DOHH2 (cell line): Measurements from ENCODE around the gene CXCL5.

Experiments
- H3F3A ChIP-seq: fragments of 200-600 bp; sonication (generic), shearing (Covaris generic); 2 replicates; pipeline ENCODE4 v1.6.0; 2016; ENCODE audit warnings: antibody characterized with exemption, mild to moderate bottlenecking; ENCODE audit not compliant: control insufficient read depth, insufficient read depth
- H3K27ac ChIP-seq: fragments of 200-600 bp; sonication (generic); 2 replicates; pipeline ENCODE4 v1.5.1; 2014; ENCODE audit warnings: low read depth, mild to moderate bottlenecking, low read length, moderate library complexity
- H3K27me3 ChIP-seq: fragments of 200-600 bp; sonication (generic); 2 replicates; pipeline ENCODE4 v1.6.1; 2014; ENCODE audit warnings: mild to moderate bottlenecking, low read length, mixed read lengths; ENCODE audit not compliant: control insufficient read depth
- H3K36me3 ChIP-seq: fragments of 200-600 bp; sonication (generic); 2 replicates; pipeline ENCODE4 v1.6.1; 2014; ENCODE audit warnings: mild to moderate bottlenecking, low read length, moderate library complexity, mixed read lengths; ENCODE audit not compliant: control insufficient read depth
- H3K4me1 ChIP-seq: fragments of 200-600 bp; sonication (generic); 2 replicates; pipeline ENCODE4 v1.6.1; 2014; ENCODE audit warnings: mild to moderate bottlenecking, low read length, mixed read lengths; ENCODE audit not compliant: control insufficient read depth
- H3K4me2 ChIP-seq: fragments of 200-600 bp; sonication (generic); 2 replicates; pipeline ENCODE4 v1.6.0; 2014; ENCODE audit warnings: mild to moderate bottlenecking, low read length, moderate library complexity
- H3K4me3 ChIP-seq: fragments of 200-600 bp; sonication (generic); 2 replicates; pipeline ENCODE4 v1.5.1; 2014; ENCODE audit warnings: mild to moderate bottlenecking, low read length, mixed read lengths
- H3K79me2 ChIP-seq: fragments of 200-600 bp; sonication (generic); 2 replicates; pipeline ENCODE4 v1.6.1; 2014; ENCODE audit warnings: mild to moderate bottlenecking, low read length, mixed read lengths; ENCODE audit not compliant: control insufficient read depth
- H3K9me2 ChIP-seq: fragments of 200-600 bp; sonication (generic); replicated peaks from 2 replicates; pipeline ENCODE4 v1.6.1; 2014; ENCODE audit warnings: mild to moderate bottlenecking, low read length, mixed read lengths; ENCODE audit not compliant: control insufficient read depth
- H3K9me3 ChIP-seq: fragments of 200-600 bp; sonication (generic); 2 replicates; pipeline ENCODE4 v1.6.1; 2014; ENCODE audit warnings: antibody characterized with exemption, low read length, mixed read lengths; ENCODE audit not compliant: control insufficient read depth, insufficient read depth
- H4K20me1 ChIP-seq: fragments of 200-600 bp; sonication (generic); 2 replicates; pipeline ENCODE4 v1.6.0; 2014; ENCODE audit warnings: low read depth, mild to moderate bottlenecking, antibody characterized with exemption, low read length, moderate library complexity; ENCODE audit not compliant: control insufficient read depth, insufficient read depth
- EZH2phosphoT487 ChIP-seq: fragments of 200-600 bp; sonication (generic); IDR thresholded peaks from 2 replicates; pipeline ENCODE4 v1.6.1; 2017; ENCODE audit warnings: borderline replicate concordance, mild to moderate bottlenecking, antibody characterized with exemption, low read length, moderate library complexity, mixed read lengths
- TF ChIP-seq, protein P1 (sequence below): fragments of 200-600 bp; sonication (generic); IDR thresholded peaks from one replicate; pipeline ENCODE4 v1.5.1; 2014; ENCODE audit warnings: antibody characterized with exemption, mild to moderate bottlenecking, low read depth, low read length; ENCODE audit not compliant: poor library complexity, severe bottlenecking

CXCL5 gene

DNA sequence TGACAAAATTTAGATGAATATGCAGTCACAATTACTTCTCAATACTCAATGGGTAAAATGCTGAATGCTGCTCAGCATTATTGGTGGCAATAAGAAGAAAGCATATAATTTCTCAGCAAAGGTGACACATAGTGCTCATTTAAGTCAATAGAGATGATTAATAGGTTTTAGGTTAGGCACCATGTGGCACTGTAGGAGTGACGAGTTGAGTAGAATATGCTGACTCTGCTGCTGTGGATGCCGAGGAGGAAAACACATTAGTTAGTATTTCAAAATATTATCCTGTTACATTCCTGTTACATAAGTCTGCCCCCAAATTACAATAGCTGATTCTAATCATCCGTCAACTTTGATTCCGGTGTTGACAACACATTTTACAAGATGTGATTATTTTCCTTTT lies 13.7 kb upstream of the CXCL5 start:
- Histone ChIP-seq H3K27me3 (no peaks in the 10 kb centered on the region), H3K4me2 (no peak overlapping the region), H3F3A (no peaks in the 10 kb centered on the region), H3K9me3 (no peaks in the 10 kb centered on the region), H3K79me2 (no peaks in the 10 kb centered on the region), H3K4me1 (no peaks in the 10 kb centered on the region), H4K20me1 (no peaks in the 10 kb centered on the region), H3K9me2 (no peaks in the 10 kb centered on the region), H3K36me3 (no peaks in the 10 kb centered on the region), H3K4me3 (no peak overlapping the region), H3K27ac (no peak overlapping the region)
- TF ChIP-seq, protein P1, sequence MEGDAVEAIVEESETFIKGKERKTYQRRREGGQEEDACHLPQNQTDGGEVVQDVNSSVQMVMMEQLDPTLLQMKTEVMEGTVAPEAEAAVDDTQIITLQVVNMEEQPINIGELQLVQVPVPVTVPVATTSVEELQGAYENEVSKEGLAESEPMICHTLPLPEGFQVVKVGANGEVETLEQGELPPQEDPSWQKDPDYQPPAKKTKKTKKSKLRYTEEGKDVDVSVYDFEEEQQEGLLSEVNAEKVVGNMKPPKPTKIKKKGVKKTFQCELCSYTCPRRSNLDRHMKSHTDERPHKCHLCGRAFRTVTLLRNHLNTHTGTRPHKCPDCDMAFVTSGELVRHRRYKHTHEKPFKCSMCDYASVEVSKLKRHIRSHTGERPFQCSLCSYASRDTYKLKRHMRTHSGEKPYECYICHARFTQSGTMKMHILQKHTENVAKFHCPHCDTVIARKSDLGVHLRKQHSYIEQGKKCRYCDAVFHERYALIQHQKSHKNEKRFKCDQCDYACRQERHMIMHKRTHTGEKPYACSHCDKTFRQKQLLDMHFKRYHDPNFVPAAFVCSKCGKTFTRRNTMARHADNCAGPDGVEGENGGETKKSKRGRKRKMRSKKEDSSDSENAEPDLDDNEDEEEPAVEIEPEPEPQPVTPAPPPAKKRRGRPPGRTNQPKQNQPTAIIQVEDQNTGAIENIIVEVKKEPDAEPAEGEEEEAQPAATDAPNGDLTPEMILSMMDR = no peak
- TF ChIP-seq EZH2phosphoT487 = no peak

DNA sequence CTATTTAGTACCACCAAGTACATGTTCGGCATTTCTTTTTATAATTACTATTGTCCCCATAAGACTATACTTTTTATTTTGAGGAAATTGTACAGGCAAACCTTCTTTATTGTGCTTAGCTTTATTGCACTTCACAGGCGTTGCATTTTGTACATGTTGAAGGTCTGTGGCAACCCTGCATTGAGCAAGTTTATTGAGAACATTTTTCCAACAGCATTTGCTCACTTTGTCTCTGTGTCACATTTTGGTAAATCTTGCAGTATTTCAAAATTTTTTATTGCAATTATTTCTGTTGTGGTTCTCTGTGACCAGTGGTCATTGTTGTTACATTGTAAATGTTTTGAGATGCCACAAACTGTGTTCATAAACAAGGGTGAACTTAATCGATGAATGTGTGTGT lies 10.8 kb upstream of the CXCL5 start:
- Histone ChIP-seq H3K4me1 (no peaks in the 10 kb centered on the region), H4K20me1 (no peaks in the 10 kb centered on the region), H3K27ac (no peak overlapping the region), H3K27me3 (no peaks in the 10 kb centered on the region), H3K4me3 (no peak overlapping the region), H3F3A (no peaks in the 10 kb centered on the region), H3K36me3 (no peaks in the 10 kb centered on the region), H3K9me2 (no peaks in the 10 kb centered on the region), H3K9me3 (no peaks in the 10 kb centered on the region), H3K4me2 (no peak overlapping the region), H3K79me2 (no peaks in the 10 kb centered on the region)
- TF ChIP-seq, protein P1 = no peak

DNA sequence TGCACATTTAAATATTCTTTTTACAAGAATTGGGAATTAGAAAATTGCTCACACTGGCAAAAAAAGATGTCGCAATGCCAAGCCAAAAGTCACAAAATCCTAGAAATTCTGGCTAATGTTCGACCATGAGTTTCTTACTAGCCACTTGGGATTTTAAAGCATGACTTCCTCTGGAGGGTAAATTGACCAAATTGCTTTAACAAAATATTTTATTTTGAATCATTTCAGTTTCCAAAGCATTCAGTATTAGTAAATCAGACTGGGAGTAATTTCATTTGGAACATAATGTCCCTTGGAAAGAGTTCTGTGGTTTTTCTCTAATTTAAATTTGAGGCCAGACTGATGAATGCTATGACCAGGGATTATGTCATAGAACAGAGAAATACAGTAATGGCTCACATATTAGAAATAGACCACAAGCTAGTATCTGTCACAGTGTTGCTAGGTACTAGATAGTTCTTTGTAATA lies 7.6 kb upstream of the CXCL5 start:
- Histone ChIP-seq H3K4me3 (no peak overlapping the region), H3K4me2 (no peak overlapping the region), H3K9me2 (no peaks in the 10 kb centered on the region), H3F3A (no peaks in the 10 kb centered on the region), H3K36me3 (no peaks in the 10 kb centered on the region), H3K27me3 (no peaks in the 10 kb centered on the region), H3K27ac (no peak overlapping the region), H3K9me3 (no peaks in the 10 kb centered on the region), H4K20me1 (no peaks in the 10 kb centered on the region), H3K79me2 (no peaks in the 10 kb centered on the region), H3K4me1 (no peaks in the 10 kb centered on the region)
- TF ChIP-seq, protein P1 = no peak
- TF ChIP-seq EZH2phosphoT487 = no peak

DNA sequence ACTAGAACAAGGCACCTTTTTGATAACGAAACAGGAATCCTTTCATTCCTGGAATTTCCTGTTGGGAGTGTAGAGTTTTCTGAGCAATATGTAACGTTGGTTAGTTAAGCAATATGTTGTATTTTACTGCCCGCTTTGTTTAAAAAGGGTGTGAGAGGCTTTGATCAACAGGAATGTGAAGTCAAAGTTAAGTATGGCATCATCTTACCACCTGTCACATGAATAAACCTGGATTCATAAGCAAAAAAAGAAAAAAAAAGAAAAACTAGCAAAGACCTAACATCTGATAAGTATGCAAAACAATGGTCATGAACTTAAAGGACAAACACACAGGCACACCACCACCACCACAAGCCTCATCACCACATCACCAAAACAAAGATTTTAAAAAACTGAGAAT lies 7.1 kb upstream of the CXCL5 start:
- TF ChIP-seq EZH2phosphoT487 = no peak
- TF ChIP-seq, protein P1 = no peak
- Histone ChIP-seq H3K79me2 (no peaks in the 10 kb centered on the region), H3K36me3 (no peaks in the 10 kb centered on the region), H3K4me2 (no peak overlapping the region), H3K4me3 (no peak overlapping the region), H3K9me2 (no peaks in the 10 kb centered on the region), H3K4me1 (no peaks in the 10 kb centered on the region), H3F3A (no peaks in the 10 kb centered on the region), H4K20me1 (no peaks in the 10 kb centered on the region), H3K27ac (no peak overlapping the region), H3K9me3 (no peaks in the 10 kb centered on the region), H3K27me3 (no peaks in the 10 kb centered on the region)
